ENCODE data around the gene CLEC10A. TPM values are rescaled to one million over a fixed set of nuclear protein-coding genes. Genes with fewer than 3 reads are reported as not detected.

CLEC10A gene
- total and polyA plus RNA-seq, 2 experiments from 2014 or later, result not detected

- H3K4me3 ChIP-seq, result no peak overlapping the region
- no peaks in the 10 kb centered on the region; the same call in 1 of the 2 replicates for H3K4me1 ChIP-seq (ENCODE audit: insufficient read depth)
- Mint-ChIP-seq H3K9me3 (peaks cover 8% of the 10 kb centered on the region), H3K4me3 (no peak overlapping the region), H3K36me3 (ENCODE audit: low read depth) (0 out of 3 replicates have a peak, but pooled peaks cover 3% of the 10 kb centered on the region), H3K4me1 (peaks cover 11% of the 10 kb centered on the region), H3K27ac (no peak overlapping the region; the same call in 1 of the 2 replicates), H3K27me3 (ENCODE audit: insufficient read depth, low read depth, poor library complexity) (peaks cover 6% of the 10 kb centered on the region)
- H3F3A ChIP-seq (replicated peaks; ENCODE audit: low read depth), result 0 out of 2 replicates have a peak, but pooled peaks cover 7% of the 10 kb centered on the region
- H4K20me1 ChIP-seq (replicated peaks; ENCODE audit: insufficient read depth), result no peaks in the 10 kb centered on the region; the same call in 1 of the 2 replicates
- H3K4me2 ChIP-seq, result no peak overlapping the region
- no peak for TF ChIP-seq STAT1 (IDR thresholded peaks at IDR 0.05; ENCODE audit: unreplicated experiment)
- no peak for TF ChIP-seq CTCF (conservative IDR thresholded peaks at IDR 0.05; ENCODE audit: low read depth in 2 of 2)
- TF ChIP-seq ZNF331 (CRISPR knock-in tag; IDR thresholded peaks at IDR 0.05; ENCODE audit: low read depth), result no peak
- TF ChIP-seq JUNB (IDR thresholded peaks at IDR 0.05; ENCODE audit: unreplicated experiment), result no peak
- no peak for TF ChIP-seq REST (IDR thresholded peaks at IDR 0.05; ENCODE audit: unreplicated experiment)
- TF ChIP-seq POLR2AphosphoS5 (IDR thresholded peaks at IDR 0.05; ENCODE audit: low read depth), result no peak
- TF ChIP-seq NANOG (IDR thresholded peaks at IDR 0.05; ENCODE audit: borderline replicate concordance), result no peak
- no peak for TF ChIP-seq ZNF462 (CRISPR knock-in tag; IDR thresholded peaks at IDR 0.05)
- TF ChIP-seq EZH2phosphoT487 (IDR thresholded peaks at IDR 0.05; ENCODE audit: unreplicated experiment), result no peak
- no peak for TF ChIP-seq CREB1 (CRISPR knock-in tag; IDR thresholded peaks at IDR 0.05; ENCODE audit: low read depth)
- TF ChIP-seq EZH2 (IDR thresholded peaks at IDR 0.05; ENCODE audit: low read depth, unreplicated experiment), result no peak
- TF ChIP-seq ETS1 (IDR thresholded peaks at IDR 0.05), result no peak
- no peak for TF ChIP-seq ZNF114 (CRISPR knock-in tag; IDR thresholded peaks at IDR 0.05)
- no peak; the same call in 2 of the 3 replicates for ATAC-seq
- H3K27ac ChIP-seq (ENCODE audit: low read depth), result no peak overlapping the region
- H3K79me2 ChIP-seq (replicated peaks; ENCODE audit: insufficient read depth), result no peaks in the 10 kb centered on the region
- DNase-seq (ENCODE audit: low spot score), result no peak
- no peaks in the 10 kb centered on the region for H3K9me2 ChIP-seq (ENCODE audit: insufficient read depth)
- H2AFZ ChIP-seq, result no peak overlapping the region
- peaks cover 13% of the 10 kb centered on the region; the same call in 1 of the 2 replicates for H3K27me3 ChIP-seq (ENCODE audit: insufficient read depth)
- no peaks in the 10 kb centered on the region for H3K36me3 ChIP-seq (ENCODE audit: insufficient read depth)
These were observed 27.1 kb upstream of the CLEC10A start for GRCh38 chr17:7107012-7107754.

Data from GM23338 (cell line).